H9 (cell line): ENCODE measurements around the gene PAX6. TPM values are rescaled to one million over a fixed set of nuclear protein-coding genes. Genes with fewer than 3 reads are reported as not detected.

Experiments
- DNase-seq: peaks from one replicate; pipeline ENCODE4 v3.0.0-alpha.2; 2017
- H2AFZ ChIP-seq: one replicate; pipeline ENCODE4 v1.6.1; 2013; ENCODE audit warnings: mild to moderate bottlenecking, low read length, control low read depth, moderate library complexity
- H2AK5ac ChIP-seq: 2 replicates; pipeline ENCODE4 v1.6.1; 2013; ENCODE audit warnings: low read length, control low read depth, mixed read lengths; ENCODE audit not compliant: insufficient read length
- H2BK120ac ChIP-seq: one replicate; pipeline ENCODE4 v1.6.1; 2013; ENCODE audit warnings: low read depth, mild to moderate bottlenecking, low read length, control low read depth, inconsistent platforms; ENCODE audit not compliant: poor library complexity, severe bottlenecking
- H2BK12ac ChIP-seq: 2 replicates; pipeline ENCODE4 v1.6.1; 2013; ENCODE audit warnings: low read length, control low read depth, mixed read lengths, low read depth; ENCODE audit not compliant: insufficient read length
- H2BK15ac ChIP-seq: 2 replicates; pipeline ENCODE4 v1.6.1; 2013; ENCODE audit warnings: low read depth, low read length, control low read depth
- H2BK20ac ChIP-seq: one replicate; pipeline ENCODE4 v1.6.1; 2013; ENCODE audit warnings: low read depth, mild to moderate bottlenecking, low read length, control low read depth, inconsistent platforms; ENCODE audit not compliant: poor library complexity, severe bottlenecking
- H2BK5ac ChIP-seq: 2 replicates; pipeline ENCODE4 v1.6.1; 2013; ENCODE audit warnings: low read length, control low read depth, mixed read lengths; ENCODE audit not compliant: insufficient read length
- H3K14ac ChIP-seq: 2 replicates; pipeline ENCODE4 v1.6.1; 2013; ENCODE audit warnings: low read length, control low read depth; ENCODE audit not compliant: insufficient read depth
- H3K18ac ChIP-seq: 2 replicates; pipeline ENCODE4 v1.6.1; 2013; ENCODE audit warnings: low read depth, mild to moderate bottlenecking, mixed read lengths, low read length, control low read depth; ENCODE audit not compliant: insufficient read length
- H3K23ac ChIP-seq: 2 replicates; pipeline ENCODE4 v1.6.1; 2013; ENCODE audit warnings: low read length, control low read depth, mixed read lengths, low read depth; ENCODE audit not compliant: insufficient read length
- H3K23me2 ChIP-seq: 2 replicates; pipeline ENCODE4 v1.6.1; 2013; ENCODE audit warnings: low read depth, mild to moderate bottlenecking, mixed read lengths, low read length, control low read depth; ENCODE audit not compliant: insufficient read length, poor library complexity, severe bottlenecking
- H3K27ac ChIP-seq: 2 replicates; pipeline ENCODE4 v1.5.1; 2013; ENCODE audit warnings: low read length, control low read depth, mixed read lengths, low read depth; ENCODE audit not compliant: insufficient read length
- H3K27me3 ChIP-seq: 2 replicates; pipeline ENCODE4 v1.6.1; 2013; ENCODE audit warnings: low read length, control low read depth, inconsistent platforms; ENCODE audit not compliant: insufficient read depth
- H3K4ac ChIP-seq: 2 replicates; pipeline ENCODE4 v1.6.1; 2013; ENCODE audit warnings: low read depth, mild to moderate bottlenecking, control low read depth, inconsistent platforms, low read length, moderate library complexity
- H3K4me1 ChIP-seq: 2 replicates; pipeline ENCODE4 v1.6.1; 2013; ENCODE audit warnings: low read length, control low read depth, inconsistent platforms; ENCODE audit not compliant: insufficient read depth
- H3K4me2 ChIP-seq: 2 replicates; pipeline ENCODE4 v1.6.1; 2013; ENCODE audit warnings: low read length, control low read depth, mixed read lengths; ENCODE audit not compliant: insufficient read length, insufficient read depth
- H3K56ac ChIP-seq: 2 replicates; pipeline ENCODE4 v1.6.1; 2013; ENCODE audit warnings: low read depth, mild to moderate bottlenecking, mixed read lengths, low read length, control low read depth; ENCODE audit not compliant: insufficient read length
- H3K79me1 ChIP-seq: 2 replicates; pipeline ENCODE4 v1.6.1; 2013; ENCODE audit warnings: low read depth, mild to moderate bottlenecking, moderate library complexity, low read length, control low read depth, inconsistent platforms; ENCODE audit not compliant: insufficient read depth, poor library complexity, severe bottlenecking
- H3K79me2 ChIP-seq: 2 replicates; pipeline ENCODE4 v1.6.1; 2013; ENCODE audit warnings: low read length, control low read depth, inconsistent platforms; ENCODE audit not compliant: insufficient read depth
- H3K9ac ChIP-seq: 2 replicates; pipeline ENCODE4 v1.6.1; 2013; ENCODE audit warnings: low read length, control low read depth, mixed read lengths; ENCODE audit not compliant: insufficient read length; ENCODE audit errors: extremely low read depth
- H3K9me3 ChIP-seq: one replicate; pipeline ENCODE4 v1.6.1; 2013; ENCODE audit warnings: low read depth, low read length, inconsistent platforms; ENCODE audit not compliant: control insufficient read depth
- H3T11ph ChIP-seq: one replicate; pipeline ENCODE4 v1.6.1; 2013; ENCODE audit warnings: mild to moderate bottlenecking, low read length, control low read depth, inconsistent platforms
- H4K20me1 ChIP-seq: one replicate; pipeline ENCODE4 v1.6.1; 2013; ENCODE audit not compliant: control insufficient read depth, insufficient read length, insufficient read depth
- H4K5ac ChIP-seq: 2 replicates; pipeline ENCODE4 v1.6.1; 2013; ENCODE audit warnings: low read depth, mild to moderate bottlenecking, mixed read lengths, low read length, control low read depth; ENCODE audit not compliant: insufficient read length
- H4K8ac ChIP-seq: replicated peaks from 2 replicates; pipeline ENCODE4 v1.6.1; 2013; ENCODE audit warnings: low read length, control low read depth, mixed read lengths, low read depth; ENCODE audit not compliant: insufficient read length
- H4K91ac ChIP-seq: 2 replicates; pipeline ENCODE4 v1.6.1; 2013; ENCODE audit warnings: low read depth, mild to moderate bottlenecking, moderate library complexity, mixed read lengths, low read length, control low read depth; ENCODE audit not compliant: insufficient read length
- H3K27ac Mint-ChIP-seq, 3 experiments: 2 replicates in 2 of 3; 3 replicates in 1 of 3; pipeline ENCODE4 v1.8.0; 2020 to 2021; ENCODE audit warnings: mixed read lengths in 3 of 3, mild to moderate bottlenecking in 1 of 3, moderate library complexity in 1 of 3
- H3K27me3 Mint-ChIP-seq: 2 replicates; pipeline ENCODE4 v1.8.0; 2021; ENCODE audit warnings: low read depth, mild to moderate bottlenecking, moderate library complexity, mixed read lengths
- H3K36me3 Mint-ChIP-seq, 3 experiments: 2 replicates in 2 of 3; 3 replicates in 1 of 3; pipeline ENCODE4 v1.8.0; 2020 to 2021; ENCODE audit warnings: low read depth in 3 of 3, mixed read lengths in 3 of 3; ENCODE audit not compliant: insufficient read depth in 1 of 3
- H3K4me1 Mint-ChIP-seq, 2 experiments: 2 replicates each; pipeline ENCODE4 v1.8.0; 2020; ENCODE audit warnings: mixed read lengths in 2 of 2
- H3K4me3 Mint-ChIP-seq, 2 experiments: 2 replicates in 1 of 2; 3 replicates in 1 of 2; pipeline ENCODE4 v1.8.0; 2020 to 2021; ENCODE audit warnings: mild to moderate bottlenecking in 2 of 2, mixed read lengths in 2 of 2, moderate library complexity in 1 of 2
- H3K9me3 Mint-ChIP-seq, 2 experiments: 2 replicates in 1 of 2; 3 replicates in 1 of 2; pipeline ENCODE4 v1.8.0; 2020; ENCODE audit warnings: mild to moderate bottlenecking in 2 of 2, mixed read lengths in 2 of 2, moderate library complexity in 1 of 2
- CTCF ChIP-seq: fragments of 200-600 bp; sonication (generic); conservative IDR thresholded peaks from 3 replicates; pipeline ENCODE4 v1.8.0; 2021; ENCODE audit warnings: antibody characterized with exemption, mild to moderate bottlenecking
- WGBS: extraction: QIAGEN DNeasy Blood & Tissue Kit; methylation state at CpG from one replicate; pipeline ENCODE4 v1.1.7; 2013; ENCODE audit warnings: missing lambda C conversion rate, low lambda C conversion rate, mixed read lengths; ENCODE audit not compliant: insufficient read length; ENCODE audit errors: extremely low coverage; 5-methylcytosine and 5-hydroxymethylcytosine counted together
- total RNA-seq: library from RNA; stranded (reverse); gene quantifications from 2 replicates; pipeline ENCODE4 v1.2.1, GENCODE V29; 2021

The PAX6 gene
- total RNA-seq, 1 experiment from 2014 or later, result not detected

DNA sequence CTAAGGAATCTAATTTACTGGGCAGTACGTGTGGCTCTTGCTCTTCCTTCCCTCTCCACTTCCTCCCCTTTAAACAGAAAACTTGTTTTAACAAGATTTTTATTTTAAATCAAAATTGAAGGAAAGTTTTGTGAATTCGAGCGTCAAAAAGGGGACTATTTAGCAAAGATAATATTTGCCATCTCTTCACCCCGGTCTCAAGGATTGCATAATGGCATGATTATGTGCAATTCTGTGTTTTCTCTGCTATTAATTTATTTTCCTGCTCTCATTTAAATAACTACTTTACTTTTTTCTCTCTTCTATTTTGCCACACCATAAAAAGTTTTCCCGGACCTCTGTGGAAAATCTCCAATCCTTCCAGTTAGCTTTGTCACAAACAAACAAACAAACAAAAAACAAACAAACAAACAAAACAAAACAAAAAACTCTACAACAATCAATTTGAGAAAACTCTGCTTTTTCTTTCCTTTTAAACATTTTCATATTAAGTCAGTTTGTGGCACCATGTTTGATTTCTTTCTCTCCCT, 10.2 kb upstream of the PAX6 start:
- H2BK15ac ChIP-seq, result no peak overlapping the region
- no peak overlapping the region for H3K56ac ChIP-seq
- H2BK120ac ChIP-seq, result no peak overlapping the region
- H3K14ac ChIP-seq, result no peak overlapping the region
- H3K4me3 Mint-ChIP-seq, result peak overlapping the region in 1 of 2 experiments; percentile 67; a peak in 2 of 5 replicates
- no peaks in the 10 kb centered on the region; the same call in 1 of the 2 replicates for H3K4me1 ChIP-seq
- H3K36me3 Mint-ChIP-seq, result no peaks in the 10 kb centered on the region; a peak in 1 of 7 replicates
- H3K4ac ChIP-seq, result no peak overlapping the region
- H4K20me1 ChIP-seq, result peaks cover 3% of the 10 kb centered on the region
- H3K4me2 ChIP-seq, result no peak overlapping the region
- H2BK20ac ChIP-seq, result no peak overlapping the region
- no peaks in the 10 kb centered on the region for H3K79me1 ChIP-seq
- H4K5ac ChIP-seq, result no peak overlapping the region
- H4K8ac ChIP-seq, result no peak overlapping the region
- no peak overlapping the region for H2AFZ ChIP-seq
- peaks cover 48 to 71% of the 10 kb centered on the region in 2 experiments for H3K4me1 Mint-ChIP-seq
- H3K9ac ChIP-seq, result no peak overlapping the region
- H3K18ac ChIP-seq, result no peak overlapping the region
- TF ChIP-seq CTCF, result no peak
- H3K9me3 Mint-ChIP-seq, result peaks cover 0 to 5% of the 10 kb centered on the region in 2 experiments; a peak in 2 of 5 replicates
- no peak overlapping the region for H3K23ac ChIP-seq
- no peak overlapping the region for H4K91ac ChIP-seq
- H3K27ac ChIP-seq, result no peak overlapping the region
- H2BK5ac ChIP-seq, result no peak overlapping the region
- peaks cover 83% of the 10 kb centered on the region for H3K27me3 ChIP-seq
- no CpG with 5 or more reads among the region's 5 CpGs for WGBS
- H3K9me3 ChIP-seq, result no peaks in the 10 kb centered on the region
- H3K27me3 Mint-ChIP-seq, result peaks cover 100% of the 10 kb centered on the region
- DNase-seq, result no peak
- H2BK12ac ChIP-seq, result no peak overlapping the region
- no peak overlapping the region for H3K27ac Mint-ChIP-seq
- no peak overlapping the region for H2AK5ac ChIP-seq
- no peak overlapping the region for H3T11ph ChIP-seq
- H3K23me2 ChIP-seq, result peaks cover 28% of the 10 kb centered on the region
- H3K79me2 ChIP-seq, result no peaks in the 10 kb centered on the region
